ENCODE results near the gene DYNC2H1.

DNA sequence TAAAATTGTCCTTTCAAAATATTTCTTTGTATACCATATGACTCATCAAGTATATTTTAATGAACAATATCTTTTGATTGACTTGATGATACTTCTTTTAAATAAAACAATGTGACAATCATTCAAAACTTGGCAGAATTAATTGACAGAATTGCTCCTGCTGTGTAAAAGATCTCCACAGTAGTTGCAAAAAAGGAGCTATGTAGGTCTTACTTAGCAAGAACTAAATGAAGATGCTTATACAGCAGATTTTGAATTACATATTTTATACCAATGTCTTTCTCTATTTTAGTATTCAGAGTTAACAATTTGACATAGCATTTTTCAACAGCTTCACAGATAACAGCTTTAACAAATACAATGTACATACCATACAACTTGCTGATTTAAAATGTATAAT, 144.9 kb downstream of the DYNC2H1 start:
- TF ChIP-seq, protein P1, sequence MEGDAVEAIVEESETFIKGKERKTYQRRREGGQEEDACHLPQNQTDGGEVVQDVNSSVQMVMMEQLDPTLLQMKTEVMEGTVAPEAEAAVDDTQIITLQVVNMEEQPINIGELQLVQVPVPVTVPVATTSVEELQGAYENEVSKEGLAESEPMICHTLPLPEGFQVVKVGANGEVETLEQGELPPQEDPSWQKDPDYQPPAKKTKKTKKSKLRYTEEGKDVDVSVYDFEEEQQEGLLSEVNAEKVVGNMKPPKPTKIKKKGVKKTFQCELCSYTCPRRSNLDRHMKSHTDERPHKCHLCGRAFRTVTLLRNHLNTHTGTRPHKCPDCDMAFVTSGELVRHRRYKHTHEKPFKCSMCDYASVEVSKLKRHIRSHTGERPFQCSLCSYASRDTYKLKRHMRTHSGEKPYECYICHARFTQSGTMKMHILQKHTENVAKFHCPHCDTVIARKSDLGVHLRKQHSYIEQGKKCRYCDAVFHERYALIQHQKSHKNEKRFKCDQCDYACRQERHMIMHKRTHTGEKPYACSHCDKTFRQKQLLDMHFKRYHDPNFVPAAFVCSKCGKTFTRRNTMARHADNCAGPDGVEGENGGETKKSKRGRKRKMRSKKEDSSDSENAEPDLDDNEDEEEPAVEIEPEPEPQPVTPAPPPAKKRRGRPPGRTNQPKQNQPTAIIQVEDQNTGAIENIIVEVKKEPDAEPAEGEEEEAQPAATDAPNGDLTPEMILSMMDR (IDR thresholded peaks at IDR 0.05; ENCODE audit: insufficient read depth, low read length) = no peak
- TF ChIP-seq SPI1 (IDR thresholded peaks at IDR 0.05; ENCODE audit: borderline replicate concordance, low read depth) = no peak
- TF ChIP-seq GABPA (IDR thresholded peaks at IDR 0.05; ENCODE audit: low read depth) = no peak
- TF ChIP-seq POLR2AphosphoS5 (IDR thresholded peaks at IDR 0.05; ENCODE audit: low read depth) = no peak

Data from HL-60 (cell line).